HTR-8/SVneo (cell line): ENCODE results near the gene BRAT1.
A peak's percentile ranks its signal among the peaks of the same experiment; 100 is the strongest.
"Not testable (repeated sequence)": the region's sequence is repeated elsewhere in the genome, so short reads cannot be mapped to it uniquely, and the experiment has no call there.

Experiments
- DNase-seq: peaks from one replicate; pipeline ENCODE4 v3.0.0; 2011; ENCODE audit warnings: low spot score, mixed read lengths; ENCODE audit not compliant: insufficient read length
- FAIRE-seq: peaks from 2 replicates; lab custom pipeline; 2011; peaks lifted over from hg19 to GRCh38; lab: Jason Lieb, UNC

Gene BRAT1

DNA sequence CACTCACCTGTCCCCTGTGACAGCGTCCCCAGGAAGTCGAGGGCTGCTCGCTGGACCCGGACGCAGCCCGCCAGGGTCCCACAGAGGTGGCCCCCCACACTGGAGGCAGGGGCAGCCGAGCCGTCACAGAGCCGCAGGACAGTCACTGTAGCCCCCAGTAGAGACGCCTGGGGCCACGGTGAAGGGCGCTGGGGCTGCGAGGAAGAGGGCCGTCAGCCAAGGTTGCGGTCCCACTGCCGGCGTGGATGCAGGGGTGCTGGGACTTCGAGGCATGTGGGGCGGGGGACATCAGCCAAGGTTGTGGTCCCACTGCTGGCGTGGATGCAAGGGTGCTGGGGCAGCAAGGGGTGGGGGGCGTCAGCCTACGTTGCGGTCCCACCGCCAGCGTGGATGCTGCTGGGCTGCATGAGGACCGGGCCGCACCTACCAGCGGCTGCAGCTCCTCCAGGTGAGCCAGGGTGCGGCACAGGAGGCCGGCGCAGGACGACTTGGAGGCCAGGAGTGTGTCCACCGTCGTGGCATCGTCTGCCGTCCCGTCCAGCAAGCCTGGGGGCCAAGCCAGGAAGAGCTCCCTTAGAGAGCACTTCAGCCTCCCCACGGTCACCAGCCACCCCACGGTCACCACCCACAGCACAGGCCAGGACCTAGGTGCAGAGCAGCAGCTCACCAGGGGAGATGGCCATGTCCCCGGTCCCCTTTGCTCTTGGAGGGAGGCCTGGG, 13.9 kb downstream of the BRAT1 start:
- DNase-seq = no peak
- FAIRE-seq = no peak

DNA sequence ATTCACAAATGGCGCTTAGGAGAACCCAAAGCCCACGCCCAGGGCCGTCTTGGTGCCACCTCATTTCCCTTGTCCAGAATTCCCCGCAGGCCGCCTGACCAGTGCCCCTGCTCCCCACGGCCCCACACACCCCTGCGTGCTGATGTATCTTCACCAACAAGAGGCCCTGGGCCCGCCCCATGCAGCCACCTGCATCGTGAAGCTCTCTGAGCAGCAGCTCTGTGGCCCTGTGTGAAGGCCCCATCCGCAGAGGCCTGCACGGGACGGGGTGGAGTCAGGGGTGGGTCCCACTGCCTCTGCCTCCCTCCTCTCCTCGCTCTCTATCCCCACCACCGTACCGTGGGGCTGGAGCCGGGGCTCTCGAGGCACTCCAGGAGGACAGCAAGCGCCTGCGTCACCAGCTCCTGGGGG, 14.7 kb downstream of the BRAT1 start:
- no peak for DNase-seq
- FAIRE-seq = no peak

GRCh38 chr7:2540133-2540532, 15.2 kb downstream of the BRAT1 start:
- no peak for FAIRE-seq

DNA sequence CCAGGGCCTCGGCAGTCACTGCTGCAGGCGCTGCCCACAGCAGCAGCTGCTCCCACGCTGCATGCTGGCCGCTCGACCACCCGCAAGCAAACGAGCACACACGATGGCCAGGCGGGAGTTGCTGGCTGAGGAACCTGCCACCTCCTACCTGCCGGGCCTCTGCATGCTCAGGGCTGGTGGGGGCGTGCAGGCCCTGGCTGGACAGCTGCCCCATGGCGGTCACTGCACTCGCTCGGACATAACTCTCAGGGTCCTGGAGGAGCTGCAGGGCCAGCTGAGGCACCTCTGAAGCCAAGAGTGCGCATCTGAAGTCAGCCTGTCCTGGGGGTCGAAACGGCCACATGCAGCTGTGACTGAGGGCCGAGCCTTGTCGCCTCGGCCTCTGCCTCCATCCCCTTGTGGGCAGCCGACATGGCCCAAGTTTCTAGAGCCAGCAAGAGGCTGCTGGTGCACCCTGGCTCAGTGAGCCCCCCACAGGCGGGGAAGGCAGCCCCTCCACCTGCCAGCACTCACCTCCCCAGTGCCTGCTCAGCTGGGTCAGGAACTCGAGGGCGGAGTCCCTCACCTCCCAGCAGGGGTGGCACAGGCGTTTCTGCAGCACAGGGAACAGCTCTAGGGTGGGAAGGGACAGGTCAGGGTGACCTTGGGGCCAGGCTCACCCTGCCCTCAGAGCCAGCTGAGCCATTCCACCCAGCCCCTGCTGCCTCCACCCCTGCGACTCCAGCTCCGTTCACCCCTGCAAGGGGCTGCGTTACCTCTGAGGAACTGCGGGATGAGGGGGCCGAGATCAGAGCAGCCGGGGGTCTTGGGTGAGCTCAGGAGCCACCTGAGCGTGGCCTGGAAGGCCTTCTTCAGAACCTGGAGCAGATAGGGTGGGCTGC, 16.1 kb downstream of the BRAT1 start:
- no peak for DNase-seq
- FAIRE-seq = peak; percentile 66

More at GRCh38 chr7:2540133-2540532, 15.2 kb downstream of the BRAT1 start:
- no peak for DNase-seq

DNA sequence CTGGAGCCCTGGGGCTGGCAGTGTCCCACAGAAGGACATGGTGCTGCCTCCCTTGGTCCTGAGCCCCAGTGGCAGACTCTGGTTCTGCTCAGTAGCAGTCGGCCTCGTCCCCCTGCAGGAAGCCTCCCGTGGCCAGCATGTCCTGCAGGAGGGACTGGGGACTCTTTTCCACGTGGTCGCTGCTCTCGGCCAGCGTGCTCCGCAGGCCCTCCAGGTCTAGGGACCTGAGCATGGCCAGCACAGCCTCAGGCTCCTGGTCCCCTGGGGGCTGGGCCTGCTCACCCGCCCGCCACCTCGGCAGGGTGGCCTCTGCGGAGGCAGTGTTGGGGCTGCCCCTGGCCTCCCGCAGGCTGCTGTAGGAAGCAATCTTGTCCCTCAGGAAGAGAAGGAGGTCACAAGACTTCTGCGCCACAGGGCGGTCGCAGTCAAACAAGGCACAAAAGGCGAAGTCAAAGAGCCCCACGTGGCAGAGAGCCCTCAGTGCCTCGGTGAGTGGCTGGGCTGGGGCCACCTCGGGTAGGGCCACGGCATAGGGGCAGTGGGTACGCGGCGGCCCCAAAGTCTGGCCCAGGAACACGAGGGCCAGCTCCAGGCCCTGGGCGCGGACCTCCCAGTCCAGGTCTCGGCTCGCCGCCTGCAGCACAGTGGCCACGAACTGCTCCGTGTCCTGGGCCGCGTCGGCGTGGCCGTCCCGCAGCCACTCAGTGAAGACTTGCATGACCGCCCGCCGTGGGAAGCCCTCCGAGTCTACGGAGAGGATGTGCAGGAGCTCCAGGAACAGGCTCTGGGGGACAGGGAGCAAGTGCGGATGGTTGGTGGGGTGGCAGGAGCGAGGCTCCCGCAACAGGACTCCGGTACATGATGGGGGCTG, 17.1 kb downstream of the BRAT1 start:
- DNase-seq (no peak), FAIRE-seq (peak; percentile 20)

DNA sequence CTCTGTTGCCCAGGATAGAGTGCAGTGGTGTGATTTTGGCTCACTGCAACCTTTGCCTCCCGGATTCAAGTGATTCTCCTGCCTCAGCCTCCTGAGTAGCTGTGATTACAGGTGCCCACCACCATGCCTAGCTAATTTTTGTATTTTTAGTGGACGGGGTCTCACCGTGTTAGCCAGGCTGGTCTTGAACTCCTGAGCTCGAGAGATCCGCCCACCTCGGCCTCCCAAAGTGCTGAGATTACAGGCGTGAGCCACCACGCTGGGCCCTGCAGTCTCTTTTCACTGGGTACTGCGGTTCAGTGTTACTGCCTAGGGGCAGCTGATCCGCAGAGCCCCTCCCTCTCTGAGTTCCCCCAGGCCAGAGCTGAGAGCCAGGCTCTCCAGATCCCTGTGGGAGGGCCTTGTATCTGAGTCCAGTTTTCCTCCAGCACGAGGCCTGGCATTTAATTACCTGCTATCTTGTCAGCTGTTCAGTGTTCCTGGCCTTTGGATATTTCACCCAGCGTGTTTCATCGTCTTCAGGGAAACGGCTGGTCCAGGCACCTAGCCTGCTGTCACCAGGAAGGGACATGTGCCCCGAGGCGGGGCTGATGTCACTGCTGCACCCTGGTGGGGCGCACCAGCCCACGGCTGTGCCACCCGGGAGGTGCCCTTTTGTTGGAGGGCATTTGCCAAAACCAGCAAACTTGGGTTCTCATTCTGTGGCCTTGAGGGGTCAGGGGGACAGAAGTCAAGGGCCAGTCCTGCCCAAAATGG, 19.3 kb downstream of the BRAT1 start:
- not testable (repeated sequence) for DNase-seq, FAIRE-seq

- FAIRE-seq, DNase-seq: not testable (repeated sequence)
Measured at GRCh38 chr7:2534214-2534613, 21.1 kb downstream of the BRAT1 start.

DNA sequence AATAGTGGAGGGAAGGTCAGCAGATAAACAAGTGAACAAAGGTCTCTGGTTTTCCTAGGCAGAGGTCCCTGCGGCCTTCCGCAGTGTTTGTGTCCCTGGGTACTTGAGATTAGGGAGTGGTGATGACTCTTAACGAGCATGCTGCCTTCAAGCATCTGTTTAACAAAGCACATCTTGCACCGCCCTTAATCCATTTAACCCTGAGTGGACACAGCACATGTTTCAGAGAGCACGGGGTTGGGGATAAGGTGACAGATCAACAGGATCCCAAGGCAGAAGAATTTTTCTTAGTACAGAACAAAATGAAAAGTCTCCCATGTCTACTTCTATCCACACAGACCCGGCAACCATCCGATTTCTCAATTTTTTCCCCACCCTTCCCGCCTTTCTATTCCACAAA, 21.8 kb downstream of the BRAT1 start:
- not testable (repeated sequence) for FAIRE-seq, DNase-seq

GRCh38 chr7:2532816-2533215, 22.5 kb downstream of the BRAT1 start:
- not testable (repeated sequence) for DNase-seq
- FAIRE-seq = peak; percentile 85

DNA sequence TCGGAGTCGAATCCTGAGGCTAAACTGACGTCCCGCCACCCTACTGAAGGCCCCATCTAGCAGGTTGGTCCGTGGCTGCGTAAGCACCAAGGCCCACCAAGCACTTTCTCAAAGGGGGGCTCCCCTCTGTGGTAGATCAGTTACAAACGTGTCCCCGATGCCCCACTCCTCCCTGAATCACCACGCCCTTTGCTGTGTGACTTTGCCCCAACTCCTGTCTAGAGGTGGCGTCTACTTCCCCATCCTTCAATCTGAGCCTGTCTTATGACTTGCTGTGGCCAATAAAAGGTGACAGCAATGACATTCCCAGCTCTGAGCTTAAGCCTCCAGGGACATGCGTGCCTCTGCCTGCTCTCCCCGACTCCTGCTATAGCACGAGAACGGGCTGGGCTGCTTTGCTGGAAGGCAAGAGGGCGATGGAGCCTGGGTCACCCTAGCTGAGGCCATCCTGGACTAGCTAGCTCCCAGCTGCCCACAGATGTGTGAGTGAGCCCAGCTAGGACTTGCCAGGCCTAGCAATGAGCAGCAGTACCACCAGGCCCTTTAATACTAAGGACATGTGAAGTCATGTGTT, 23.0 kb downstream of the BRAT1 start:
- DNase-seq = not testable (repeated sequence)
- FAIRE-seq = peak; percentile 72

DNA sequence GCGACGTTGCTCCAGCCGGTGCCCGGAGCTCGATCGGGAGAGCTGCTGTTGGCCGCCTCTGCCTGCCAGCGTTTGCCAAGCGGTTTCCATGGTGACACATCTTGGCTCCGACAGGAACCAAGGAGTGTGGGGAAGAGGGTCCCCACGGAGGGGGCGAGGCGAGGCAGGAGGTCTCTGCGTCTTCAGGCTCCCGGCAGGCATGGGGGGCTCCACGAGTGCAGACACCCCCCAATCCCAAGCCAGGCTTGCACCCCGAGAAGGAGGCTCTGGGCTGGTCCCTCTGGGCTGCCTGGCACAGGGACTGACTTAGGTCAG, 23.6 kb downstream of the BRAT1 start:
- not testable (repeated sequence) for DNase-seq, FAIRE-seq

DNA sequence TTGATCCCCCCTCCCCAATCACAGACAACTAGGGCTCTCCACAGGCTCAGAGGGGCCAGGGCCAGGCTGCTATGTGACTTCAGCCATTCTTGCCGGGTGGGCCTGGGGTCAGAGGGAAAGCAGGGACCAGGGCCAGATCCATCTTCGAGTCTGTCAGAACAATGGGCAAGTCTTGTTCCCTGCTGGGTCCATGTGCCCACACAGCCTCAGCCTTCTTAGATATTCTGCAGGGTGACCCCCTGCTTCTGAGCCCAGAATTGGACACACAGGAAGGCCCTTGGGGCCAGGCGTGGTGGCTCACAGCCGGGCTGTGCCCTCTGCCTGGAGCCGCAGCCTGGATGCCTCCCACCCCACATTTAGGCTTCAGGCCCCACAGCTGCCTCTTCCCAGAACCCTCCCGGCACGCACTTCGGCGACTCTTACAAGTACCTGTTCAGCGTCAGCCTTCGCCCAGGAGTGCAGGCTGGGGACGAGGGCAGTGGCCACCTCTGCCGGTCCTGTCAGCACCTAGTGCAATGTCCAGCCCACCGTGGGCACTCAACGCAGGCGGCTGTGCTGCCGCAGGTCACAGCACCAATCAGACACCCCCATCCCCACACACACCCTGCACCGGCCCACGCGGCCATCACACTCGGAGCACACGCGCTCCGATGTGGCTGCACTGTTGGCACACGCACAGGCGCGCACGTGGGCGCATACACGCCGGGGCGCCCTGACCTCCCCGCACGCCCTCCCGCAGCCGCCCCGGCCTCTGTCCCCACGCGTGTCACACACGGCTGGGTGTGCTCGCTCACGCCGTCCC, 24.1 kb downstream of the BRAT1 start:
- peak; percentile 49 for FAIRE-seq
- DNase-seq = not testable (repeated sequence)

- FAIRE-seq = peak; percentile 86
- DNase-seq = no peak
Measured at GRCh38 chr7:2530071-2530987, 25.0 kb downstream of the BRAT1 start.

DNA sequence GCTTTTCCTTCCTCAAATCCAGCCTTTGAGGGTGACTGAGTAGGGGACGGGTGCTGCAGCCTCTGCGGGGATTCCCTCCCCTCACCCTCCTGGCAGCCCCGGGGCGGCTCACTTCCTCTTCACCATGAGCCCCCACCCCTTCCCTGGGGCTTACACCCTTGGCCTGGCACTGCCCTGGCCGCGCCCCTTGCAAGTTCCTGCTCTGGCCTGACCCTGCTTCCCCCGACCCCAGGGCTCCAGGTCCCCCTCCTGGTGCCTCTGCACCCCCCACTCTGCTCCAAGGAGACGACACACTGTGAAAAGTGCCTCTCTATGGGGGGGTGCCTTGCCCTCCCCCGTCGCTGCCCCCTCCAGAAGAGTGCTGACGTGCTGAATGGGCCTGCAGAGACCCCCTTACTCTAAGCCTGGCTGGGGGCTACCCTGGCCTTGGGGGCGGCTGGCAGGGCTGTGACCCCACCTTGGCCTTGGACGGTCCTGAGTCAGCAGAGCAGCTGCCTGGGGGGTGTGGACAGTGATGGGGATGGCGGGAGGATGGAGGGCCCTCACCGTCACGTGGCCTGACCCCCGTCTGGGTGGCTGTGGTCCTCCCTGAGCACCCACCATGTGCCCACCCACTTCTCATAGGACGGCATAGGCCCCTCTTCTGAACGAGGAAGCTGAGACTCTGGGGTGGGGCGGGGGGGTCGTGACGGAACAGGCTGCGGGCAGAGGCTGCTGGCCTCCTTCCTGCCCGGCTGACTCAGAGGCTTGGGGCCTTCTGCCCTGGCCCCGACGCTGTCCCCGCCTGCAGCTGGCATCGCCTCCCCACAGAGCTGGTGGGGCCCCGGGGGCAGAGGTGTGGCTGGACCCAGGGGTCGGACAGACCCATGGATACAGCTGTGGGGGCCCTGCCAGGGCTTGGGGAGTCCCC, 25.9 kb downstream of the BRAT1 start:
- DNase-seq (peak; percentile 87), FAIRE-seq (peak; percentile 88)

GRCh38 chr7:2528481-2529095, 26.7 kb downstream of the BRAT1 start:
- FAIRE-seq (no peak), DNase-seq (no peak)
